LNCaP clone FGC (cell line): ENCODE results near the gene DBF4B.

Source experiments
- DNase-seq: peaks from one replicate; pipeline ENCODE4 v3.0.0-alpha.2; 2011; ENCODE audit warnings: low read depth
- H3K4me3 ChIP-seq: 2 replicates; pipeline ENCODE4 v1.5.1; 2011; ENCODE audit warnings: mild to moderate bottlenecking, low read depth, low read length, control low read depth
- CTCF ChIP-seq: IDR thresholded peaks from 2 replicates; pipeline ENCODE4 v1.5.1; 2012; ENCODE audit warnings: mild to moderate bottlenecking; ENCODE audit not compliant: control insufficient read depth, insufficient read depth; ENCODE audit errors: extremely low read depth

The DBF4B gene

GRCh38 chr17:44785921-44786320 is 77.5 kb downstream of the DBF4B start:
- no peak overlapping the region for H3K4me3 ChIP-seq
- no peak for DNase-seq
- TF ChIP-seq CTCF, result no peak

GRCh38 chr17:44786551-44787081 is 78.2 kb downstream of the DBF4B start:
- H3K4me3 ChIP-seq, result no peak overlapping the region
- TF ChIP-seq CTCF, result no peak
- no peak for DNase-seq

GRCh38 chr17:44787271-44787940 is 78.9 kb downstream of the DBF4B start:
- no peak for DNase-seq
- TF ChIP-seq CTCF, result no peak
- H3K4me3 ChIP-seq, result no peak overlapping the region

GRCh38 chr17:44788139-44788538 is 79.7 kb downstream of the DBF4B start:
- no peak for TF ChIP-seq CTCF
- H3K4me3 ChIP-seq, result no peak overlapping the region
- DNase-seq, result no peak

GRCh38 chr17:44792276-44792675 is 83.8 kb downstream of the DBF4B start:
- DNase-seq, result no peak
- no peak overlapping the region for H3K4me3 ChIP-seq

GRCh38 chr17:44793885-44794842 is 85.7 kb downstream of the DBF4B start:
- TF ChIP-seq CTCF, result no peak
- no peak for DNase-seq
- H3K4me3 ChIP-seq, result no peak overlapping the region

More at GRCh38 chr17:44792276-44792675, 83.8 kb downstream of the DBF4B start:
- TF ChIP-seq CTCF, result no peak
